DND-41 (cell line): ENCODE data around the gene SMC3.
"Not testable (repeated sequence)": the region's sequence is repeated elsewhere in the genome, so short reads cannot be mapped to it uniquely, and the experiment has no call there.

Experiments used
- ATAC-seq: fragments of 200-7000 bp; cut with Tn5 transposase; 3 replicates; pipeline ENCODE4 v1.9.1; 2021; ENCODE audit warnings: low read depth; ENCODE audit not compliant: insufficient read depth
- DNase-seq: peaks from one replicate; pipeline ENCODE4 v3.0.0-alpha.2; 2020
- H2AFZ ChIP-seq: 2 replicates; pipeline ENCODE4 v1.6.0; 2012; ENCODE audit warnings: low read depth, low read length
- H3K27ac ChIP-seq: 2 replicates; pipeline ENCODE4 v1.5.1; 2012; ENCODE audit warnings: low read length, inconsistent platforms
- H3K27me3 ChIP-seq: fragments of 200-600 bp; sonication (generic); 2 replicates; pipeline ENCODE4 v1.6.0; 2012; ENCODE audit warnings: low read length, mild to moderate bottlenecking, inconsistent platforms; ENCODE audit not compliant: insufficient read depth, poor library complexity
- H3K36me3 ChIP-seq: 2 replicates; pipeline ENCODE4 v1.5.1; 2012; ENCODE audit warnings: low read length, inconsistent platforms; ENCODE audit not compliant: insufficient read depth
- H3K4me1 ChIP-seq: 2 replicates; pipeline ENCODE4 v1.5.1; 2012; ENCODE audit warnings: mild to moderate bottlenecking, low read length; ENCODE audit not compliant: insufficient read depth
- H3K4me2 ChIP-seq: 2 replicates; pipeline ENCODE4 v1.6.0; 2012; ENCODE audit warnings: mild to moderate bottlenecking, moderate library complexity, low read length, inconsistent platforms; ENCODE audit not compliant: insufficient read depth
- H3K4me3 ChIP-seq, 2 experiments: fragments of 200-600 bp in 1 of 2; shearing (Covaris generic) in 1 of 2; 2 replicates each; pipeline ENCODE4 v1.5.1; 2012 to 2016; ENCODE audit warnings: inconsistent platforms in 2 of 2, low read length in 2 of 2, mild to moderate bottlenecking in 2 of 2, low read depth in 1 of 2, moderate library complexity in 1 of 2
- H3K79me2 ChIP-seq: 2 replicates; pipeline ENCODE4 v1.6.0; 2012; ENCODE audit warnings: low read length, inconsistent platforms; ENCODE audit not compliant: insufficient read depth
- H3K9ac ChIP-seq: 2 replicates; pipeline ENCODE4 v1.6.0; 2012; ENCODE audit warnings: low read depth, mild to moderate bottlenecking, inconsistent platforms, low read length, moderate library complexity
- H3K9me3 ChIP-seq: 2 replicates; pipeline ENCODE4 v1.5.1; 2012; ENCODE audit warnings: low read length, moderate library complexity, mild to moderate bottlenecking, inconsistent platforms; ENCODE audit not compliant: insufficient read depth, severe bottlenecking
- H4K20me1 ChIP-seq: 2 replicates; pipeline ENCODE4 v1.6.0; 2012; ENCODE audit warnings: low read length; ENCODE audit not compliant: insufficient read depth
- CTCF ChIP-seq: IDR thresholded peaks from 2 replicates; pipeline ENCODE4 v1.5.1; 2012; ENCODE audit warnings: borderline replicate concordance, low read length, moderate library complexity, mild to moderate bottlenecking; ENCODE audit not compliant: poor library complexity, severe bottlenecking; ENCODE audit errors: extremely low read depth
- EZH2 ChIP-seq: IDR thresholded peaks from 3 replicates; pipeline ENCODE4 v1.6.1; 2012; ENCODE audit warnings: borderline replicate concordance, low read depth, mild to moderate bottlenecking, moderate library complexity, low read length, inconsistent platforms; ENCODE audit not compliant: severe bottlenecking

Gene SMC3

DNA sequence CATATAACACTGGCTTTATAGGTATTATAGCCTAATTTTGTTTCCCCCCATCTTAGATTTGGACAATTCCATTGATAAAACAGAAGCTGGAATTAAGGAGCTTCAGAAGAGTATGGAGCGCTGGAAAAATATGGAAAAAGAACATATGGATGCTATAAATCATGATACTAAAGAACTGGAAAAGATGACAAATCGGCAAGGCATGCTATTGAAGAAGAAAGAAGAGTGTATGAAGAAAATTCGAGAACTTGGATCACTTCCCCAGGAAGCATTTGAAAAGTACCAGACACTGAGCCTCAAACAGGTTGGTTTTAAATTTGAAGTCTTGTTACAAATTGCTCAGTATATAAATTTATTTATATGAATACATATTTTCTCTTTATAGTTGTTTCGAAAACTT is 34.1 kb downstream of the SMC3 start:
- Histone ChIP-seq H3K4me1 (no peaks in the 10 kb centered on the region), H2AFZ (no peak overlapping the region), H3K9ac (no peak overlapping the region), H3K79me2 (no peaks in the 10 kb centered on the region), H3K27me3 (no peaks in the 10 kb centered on the region), H4K20me1 (no peaks in the 10 kb centered on the region), H3K27ac (no peak overlapping the region), H3K4me3 (no peak overlapping the region), H3K9me3 (no peaks in the 10 kb centered on the region), H3K36me3 (peaks cover 87% of the 10 kb centered on the region), H3K4me2 (no peak overlapping the region)
- no peak for TF ChIP-seq CTCF
- no peak for TF ChIP-seq EZH2
- DNase-seq (no peak), ATAC-seq (no peak)

- Histone ChIP-seq H3K36me3 (peaks cover 30% of the 10 kb centered on the region), H3K79me2 (no peaks in the 10 kb centered on the region), H3K9ac (no peak overlapping the region), H3K9me3 (no peaks in the 10 kb centered on the region), H4K20me1 (no peaks in the 10 kb centered on the region), H3K27me3 (no peaks in the 10 kb centered on the region), H3K4me3 (no peak overlapping the region), H3K4me1 (no peaks in the 10 kb centered on the region), H3K4me2 (no peak overlapping the region), H2AFZ (no peak overlapping the region), H3K27ac (no peak overlapping the region)
- ATAC-seq (no peak), DNase-seq (no peak)
- no peak for TF ChIP-seq CTCF
Measured at GRCh38 chr10:110608087-110608486, 40.6 kb downstream of the SMC3 start.

DNA sequence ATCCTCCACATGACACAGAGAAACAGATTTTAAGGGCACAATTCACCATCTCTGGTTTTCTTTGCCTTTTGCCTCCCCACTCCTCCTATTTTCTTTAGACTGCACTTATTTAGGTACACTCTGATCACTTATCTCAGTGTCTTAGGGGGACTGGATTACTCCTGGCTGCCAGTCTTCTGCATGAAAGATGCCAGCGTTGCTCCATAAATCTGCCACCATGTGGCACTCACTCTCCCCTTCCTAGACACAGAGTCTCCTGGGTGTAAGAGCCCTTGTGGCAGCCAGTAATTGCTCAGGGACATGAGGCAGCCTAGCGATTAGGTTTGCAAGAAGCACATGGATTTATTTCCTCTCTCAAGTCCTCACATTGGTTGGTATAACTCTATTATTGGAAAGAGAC is 42.1 kb downstream of the SMC3 start:
- Histone ChIP-seq H3K79me2 (no peaks in the 10 kb centered on the region), H3K27ac (no peak overlapping the region), H3K4me2 (no peak overlapping the region), H3K4me3 (no peak overlapping the region), H2AFZ (no peak overlapping the region), H3K4me1 (no peaks in the 10 kb centered on the region), H3K9ac (no peak overlapping the region), H4K20me1 (no peaks in the 10 kb centered on the region), H3K36me3 (peaks cover 16% of the 10 kb centered on the region), H3K9me3 (no peaks in the 10 kb centered on the region), H3K27me3 (no peaks in the 10 kb centered on the region)
- ATAC-seq (0 out of 3 replicates have a peak, but pooled peaks have one; percentile 46), DNase-seq (no peak)
- no peak for TF ChIP-seq CTCF
- no peak for TF ChIP-seq EZH2

DNA sequence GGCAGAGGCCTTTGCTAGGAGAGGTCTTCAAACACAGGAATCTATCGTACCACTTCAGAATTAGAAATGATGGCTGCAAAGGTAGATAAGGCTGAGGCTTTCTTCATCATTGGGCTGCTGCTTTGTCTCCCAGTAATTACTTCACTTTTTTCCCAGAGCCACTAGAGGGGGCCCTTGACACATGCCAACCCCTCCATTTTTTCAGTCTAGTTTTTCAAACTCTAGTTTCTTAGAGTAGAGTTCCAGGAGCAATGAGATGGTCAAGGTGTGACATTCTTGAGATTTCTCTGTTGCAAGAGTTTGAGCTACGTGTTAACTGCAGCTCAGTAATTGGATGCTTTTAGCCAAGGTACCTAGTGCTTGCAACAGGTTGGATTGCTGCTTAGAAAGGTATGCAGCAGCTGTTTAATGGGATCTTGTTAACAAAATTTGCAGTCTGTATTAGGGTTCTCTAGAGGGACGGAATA is 42.8 kb downstream of the SMC3 start:
- Histone ChIP-seq H3K4me3 (no peak overlapping the region), H3K36me3 (peaks cover 8% of the 10 kb centered on the region), H3K79me2 (no peaks in the 10 kb centered on the region), H3K9me3 (no peaks in the 10 kb centered on the region), H3K4me1 (no peaks in the 10 kb centered on the region), H3K27ac (no peak overlapping the region), H3K9ac (no peak overlapping the region), H4K20me1 (no peaks in the 10 kb centered on the region), H3K27me3 (no peaks in the 10 kb centered on the region), H3K4me2 (no peak overlapping the region), H2AFZ (no peak overlapping the region)
- TF ChIP-seq EZH2 (no peak), CTCF (peak; percentile 83)
- ATAC-seq (peak; percentile 70; the same call in 2 of the 3 replicates), DNase-seq (peak; percentile 52)

DNA sequence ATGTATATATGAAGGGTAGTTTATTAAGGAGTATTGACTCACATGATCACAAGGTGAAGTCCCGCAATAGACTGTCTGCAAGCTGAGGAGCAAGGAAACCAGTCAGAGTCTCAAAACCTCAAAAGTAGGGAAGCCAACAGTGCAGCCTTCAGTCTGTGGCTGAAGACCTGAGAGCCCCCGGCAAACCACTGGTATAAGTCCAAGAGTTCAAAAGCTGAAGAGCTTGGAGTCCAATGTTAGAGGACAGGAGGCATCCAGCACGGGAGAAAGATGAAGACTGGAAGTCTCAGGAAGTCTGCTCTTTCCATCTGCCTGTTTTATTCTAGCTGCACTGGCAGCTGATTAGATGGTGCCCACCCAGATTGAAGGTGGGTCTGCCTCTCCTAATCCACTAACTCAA is 43.3 kb downstream of the SMC3 start:
- not testable (repeated sequence) for H3K9me3 ChIP-seq, DNase-seq, H3K79me2 ChIP-seq, H3K4me3 ChIP-seq, H3K36me3 ChIP-seq, ATAC-seq, H3K27ac ChIP-seq, H3K9ac ChIP-seq, H3K27me3 ChIP-seq, H3K4me1 ChIP-seq, H3K4me2 ChIP-seq, H4K20me1 ChIP-seq, H2AFZ ChIP-seq
